HG02884 (cell line): ENCODE data around the gene TMEM234.

Source experiments
- ATAC-seq: cut with Tn5 transposase; IDR thresholded peaks from one replicate; pipeline ENCODE4 v1.9.1; 2021; ENCODE audit warnings: mild to moderate bottlenecking, moderate library complexity; ENCODE audit not compliant: unreplicated experiment

TMEM234 gene

GRCh38 chr1:32240140-32240951 is 18.2 kb upstream of the TMEM234 start:
- no peak for ATAC-seq

GRCh38 chr1:32239790-32240139 is 17.6 kb upstream of the TMEM234 start:
- no peak for ATAC-seq

GRCh38 chr1:32239337-32239736 is 17.2 kb upstream of the TMEM234 start:
- ATAC-seq: no peak

- ATAC-seq: no peak
Observed at GRCh38 chr1:32234792-32235191, 12.6 kb upstream of the TMEM234 start.

GRCh38 chr1:32232558-32233304 is 10.6 kb upstream of the TMEM234 start:
- no peak for ATAC-seq

GRCh38 chr1:32231843-32232432 is 9.8 kb upstream of the TMEM234 start:
- ATAC-seq: no peak

- ATAC-seq: no peak
Observed at GRCh38 chr1:32228771-32229170, 6.6 kb upstream of the TMEM234 start.

- ATAC-seq: no peak
Observed at GRCh38 chr1:32224285-32224684, 2.1 kb upstream of the TMEM234 start.

GRCh38 chr1:32223683-32224082 is 1.5 kb upstream of the TMEM234 start:
- no peak for ATAC-seq

- ATAC-seq: no peak
Observed at GRCh38 chr1:32221581-32221979, 573 bp downstream of the TMEM234 start.

- ATAC-seq: no peak
Observed at GRCh38 chr1:32220746-32221580, 1.2 kb downstream of the TMEM234 start.

GRCh38 chr1:32219022-32219421 is 3.1 kb downstream of the TMEM234 start:
- ATAC-seq: no peak

GRCh38 chr1:32216566-32216965 is 5.6 kb downstream of the TMEM234 start:
- no peak for ATAC-seq

- no peak for ATAC-seq
Observed at GRCh38 chr1:32215629-32216480, 6.3 kb downstream of the TMEM234 start.

- no peak for ATAC-seq
Observed at GRCh38 chr1:32208891-32209328, 13.2 kb downstream of the TMEM234 start, which contains the start of gene DCDC2B. Gene DCDC2B, plus strand, starts transcription at chr1:32209089. Its CDS starts 5 bp downstream, at chr1:32209094.

GRCh38 chr1:32208469-32208868 is 13.7 kb downstream of the TMEM234 start:
- ATAC-seq: no peak

GRCh38 chr1:32205401-32206370 is 16.5 kb downstream of the TMEM234 start, which contains the start of gene IQCC:
Gene IQCC, plus strand, starts transcription at chr1:32205671. Its CDS starts 11 bp downstream, at chr1:32205682.
- no peak for ATAC-seq

GRCh38 chr1:32204943-32205361 is 17.2 kb downstream of the TMEM234 start:
- no peak for ATAC-seq
